Measurements from ENCODE around the gene MELK. TPM values are rescaled to one million over a fixed set of nuclear protein-coding genes. Genes with fewer than 3 reads are reported as not detected.

The MELK gene
- total RNA-seq, 1 experiment from 2014 or later = 63.2 TPM

DNA sequence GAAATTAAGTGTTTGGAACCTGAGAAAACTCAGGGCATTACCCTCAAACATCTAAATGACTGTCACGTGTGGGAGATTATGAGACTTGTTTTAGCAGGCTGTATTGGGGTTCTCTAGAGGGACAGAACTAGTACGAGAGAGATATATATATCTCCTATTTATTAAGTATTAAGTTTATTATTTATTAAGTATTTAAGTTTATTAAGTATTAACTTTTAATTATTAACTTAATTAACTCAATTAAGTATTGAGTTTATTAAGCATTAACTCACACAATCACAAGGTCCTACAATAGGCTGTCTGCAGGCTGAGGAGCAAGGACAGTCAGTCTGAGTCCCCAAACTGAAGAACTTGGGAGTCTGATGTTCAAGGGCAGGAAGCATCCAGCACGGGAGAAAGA, 113.8 kb downstream of the MELK start (continued):
- TF ChIP-seq, protein P1, sequence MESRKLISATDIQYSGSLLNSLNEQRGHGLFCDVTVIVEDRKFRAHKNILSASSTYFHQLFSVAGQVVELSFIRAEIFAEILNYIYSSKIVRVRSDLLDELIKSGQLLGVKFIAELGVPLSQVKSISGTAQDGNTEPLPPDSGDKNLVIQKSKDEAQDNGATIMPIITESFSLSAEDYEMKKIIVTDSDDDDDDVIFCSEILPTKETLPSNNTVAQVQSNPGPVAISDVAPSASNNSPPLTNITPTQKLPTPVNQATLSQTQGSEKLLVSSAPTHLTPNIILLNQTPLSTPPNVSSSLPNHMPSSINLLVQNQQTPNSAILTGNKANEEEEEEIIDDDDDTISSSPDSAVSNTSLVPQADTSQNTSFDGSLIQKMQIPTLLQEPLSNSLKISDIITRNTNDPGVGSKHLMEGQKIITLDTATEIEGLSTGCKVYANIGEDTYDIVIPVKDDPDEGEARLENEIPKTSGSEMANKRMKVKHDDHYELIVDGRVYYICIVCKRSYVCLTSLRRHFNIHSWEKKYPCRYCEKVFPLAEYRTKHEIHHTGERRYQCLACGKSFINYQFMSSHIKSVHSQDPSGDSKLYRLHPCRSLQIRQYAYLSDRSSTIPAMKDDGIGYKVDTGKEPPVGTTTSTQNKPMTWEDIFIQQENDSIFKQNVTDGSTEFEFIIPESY (IDR thresholded peaks at IDR 0.05; ENCODE audit: extremely low read depth, insufficient replicate concordance, low read length) = no peak
- no peak for TF ChIP-seq ZFX (IDR thresholded peaks at IDR 0.05)
- no peak for TF ChIP-seq EGR1 (IDR thresholded peaks at IDR 0.05; ENCODE audit: low read depth)
- TF ChIP-seq, protein P2, sequence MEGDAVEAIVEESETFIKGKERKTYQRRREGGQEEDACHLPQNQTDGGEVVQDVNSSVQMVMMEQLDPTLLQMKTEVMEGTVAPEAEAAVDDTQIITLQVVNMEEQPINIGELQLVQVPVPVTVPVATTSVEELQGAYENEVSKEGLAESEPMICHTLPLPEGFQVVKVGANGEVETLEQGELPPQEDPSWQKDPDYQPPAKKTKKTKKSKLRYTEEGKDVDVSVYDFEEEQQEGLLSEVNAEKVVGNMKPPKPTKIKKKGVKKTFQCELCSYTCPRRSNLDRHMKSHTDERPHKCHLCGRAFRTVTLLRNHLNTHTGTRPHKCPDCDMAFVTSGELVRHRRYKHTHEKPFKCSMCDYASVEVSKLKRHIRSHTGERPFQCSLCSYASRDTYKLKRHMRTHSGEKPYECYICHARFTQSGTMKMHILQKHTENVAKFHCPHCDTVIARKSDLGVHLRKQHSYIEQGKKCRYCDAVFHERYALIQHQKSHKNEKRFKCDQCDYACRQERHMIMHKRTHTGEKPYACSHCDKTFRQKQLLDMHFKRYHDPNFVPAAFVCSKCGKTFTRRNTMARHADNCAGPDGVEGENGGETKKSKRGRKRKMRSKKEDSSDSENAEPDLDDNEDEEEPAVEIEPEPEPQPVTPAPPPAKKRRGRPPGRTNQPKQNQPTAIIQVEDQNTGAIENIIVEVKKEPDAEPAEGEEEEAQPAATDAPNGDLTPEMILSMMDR (IDR thresholded peaks at IDR 0.05 in 2 of 3, conservative IDR thresholded peaks at IDR 0.05 in 1 of 3; ENCODE audit: borderline replicate concordance in 1 of 3, insufficient read depth in 1 of 3, low read depth in 2 of 3, low read length in 2 of 3) = no peak
- no peak for TF ChIP-seq POLR2AphosphoS5 (IDR thresholded peaks at IDR 0.05; ENCODE audit: low read depth, low read length)

GRCh38 chr9:36690412-36691168, 117.9 kb downstream of the MELK start:
- no peaks in the 10 kb centered on the region for H4K20me1 ChIP-seq (ENCODE audit: insufficient read depth)
- no peak overlapping the region for H2AFZ ChIP-seq (ENCODE audit: low read depth, low read length, poor library complexity, severe bottlenecking)
- H3K4me3 ChIP-seq (replicated peaks in 1 of 2; ENCODE audit: low read depth in 1 of 2, low read length in 2 of 2) = no peak overlapping the region
- H3K79me2 ChIP-seq (ENCODE audit: insufficient read depth, low read length) = no peaks in the 10 kb centered on the region
- intact Hi-C loops (cut with micrococcal nuclease) = no loop called here
- ChIA-PET POLR2A (no interaction called here), RAD21 (ENCODE audit: low non-redundant PET in 1 of 2, low total read pairs in 2 of 2, uncharacterized antibody in 2 of 2, unreplicated experiment in 2 of 2) (no interaction called here), CTCF (no interaction called here)
- no peaks in the 10 kb centered on the region for H3K36me3 ChIP-seq (ENCODE audit: control insufficient read depth in 1 of 2, insufficient read depth in 2 of 2, low read length in 2 of 2)
- H3K9ac ChIP-seq (ENCODE audit: low read length) = no peak overlapping the region
- ATAC-seq = no peak
- no peaks in the 10 kb centered on the region for H3K9me2 ChIP-seq (ENCODE audit: insufficient read depth)
- no peak overlapping the region for H3K4me2 ChIP-seq (ENCODE audit: low read length)
- H3K4me1 ChIP-seq (ENCODE audit: control insufficient read depth in 1 of 2, insufficient read depth in 2 of 2, low read length in 2 of 2) = no peaks in the 10 kb centered on the region
- DNase-seq (ENCODE audit: low read depth, low spot score) = no peak
- TF ChIP-seq, protein P3, sequence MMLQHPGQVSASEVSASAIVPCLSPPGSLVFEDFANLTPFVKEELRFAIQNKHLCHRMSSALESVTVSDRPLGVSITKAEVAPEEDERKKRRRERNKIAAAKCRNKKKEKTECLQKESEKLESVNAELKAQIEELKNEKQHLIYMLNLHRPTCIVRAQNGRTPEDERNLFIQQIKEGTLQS (IDR thresholded peaks at IDR 0.05) = no peak
- TF ChIP-seq ZFX (IDR thresholded peaks at IDR 0.05) = no peak
- no peak for TF ChIP-seq SIN3A (IDR thresholded peaks at IDR 0.05; ENCODE audit: low read depth)
- no peak for TF ChIP-seq POLR2AphosphoS5 (IDR thresholded peaks at IDR 0.05; ENCODE audit: low read depth, low read length)
- TF ChIP-seq POLR2A (IDR thresholded peaks at IDR 0.05; ENCODE audit: borderline replicate concordance, extremely low read depth, insufficient read depth, insufficient read length) = no peak
- TF ChIP-seq CEBPB (IDR thresholded peaks at IDR 0.05; ENCODE audit: low read depth) = no peak
- TF ChIP-seq, protein P4, sequence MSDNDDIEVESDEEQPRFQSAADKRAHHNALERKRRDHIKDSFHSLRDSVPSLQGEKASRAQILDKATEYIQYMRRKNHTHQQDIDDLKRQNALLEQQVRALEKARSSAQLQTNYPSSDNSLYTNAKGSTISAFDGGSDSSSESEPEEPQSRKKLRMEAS (IDR thresholded peaks at IDR 0.05) = no peak
- TF ChIP-seq ZNF274 (IDR thresholded peaks at IDR 0.05; ENCODE audit: low read depth, low read length) = no peak
- TF ChIP-seq, protein P5, sequence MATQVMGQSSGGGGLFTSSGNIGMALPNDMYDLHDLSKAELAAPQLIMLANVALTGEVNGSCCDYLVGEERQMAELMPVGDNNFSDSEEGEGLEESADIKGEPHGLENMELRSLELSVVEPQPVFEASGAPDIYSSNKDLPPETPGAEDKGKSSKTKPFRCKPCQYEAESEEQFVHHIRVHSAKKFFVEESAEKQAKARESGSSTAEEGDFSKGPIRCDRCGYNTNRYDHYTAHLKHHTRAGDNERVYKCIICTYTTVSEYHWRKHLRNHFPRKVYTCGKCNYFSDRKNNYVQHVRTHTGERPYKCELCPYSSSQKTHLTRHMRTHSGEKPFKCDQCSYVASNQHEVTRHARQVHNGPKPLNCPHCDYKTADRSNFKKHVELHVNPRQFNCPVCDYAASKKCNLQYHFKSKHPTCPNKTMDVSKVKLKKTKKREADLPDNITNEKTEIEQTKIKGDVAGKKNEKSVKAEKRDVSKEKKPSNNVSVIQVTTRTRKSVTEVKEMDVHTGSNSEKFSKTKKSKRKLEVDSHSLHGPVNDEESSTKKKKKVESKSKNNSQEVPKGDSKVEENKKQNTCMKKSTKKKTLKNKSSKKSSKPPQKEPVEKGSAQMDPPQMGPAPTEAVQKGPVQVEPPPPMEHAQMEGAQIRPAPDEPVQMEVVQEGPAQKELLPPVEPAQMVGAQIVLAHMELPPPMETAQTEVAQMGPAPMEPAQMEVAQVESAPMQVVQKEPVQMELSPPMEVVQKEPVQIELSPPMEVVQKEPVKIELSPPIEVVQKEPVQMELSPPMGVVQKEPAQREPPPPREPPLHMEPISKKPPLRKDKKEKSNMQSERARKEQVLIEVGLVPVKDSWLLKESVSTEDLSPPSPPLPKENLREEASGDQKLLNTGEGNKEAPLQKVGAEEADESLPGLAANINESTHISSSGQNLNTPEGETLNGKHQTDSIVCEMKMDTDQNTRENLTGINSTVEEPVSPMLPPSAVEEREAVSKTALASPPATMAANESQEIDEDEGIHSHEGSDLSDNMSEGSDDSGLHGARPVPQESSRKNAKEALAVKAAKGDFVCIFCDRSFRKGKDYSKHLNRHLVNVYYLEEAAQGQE (IDR thresholded peaks at IDR 0.05; ENCODE audit: low read depth) = no peak
- TF ChIP-seq YY1 (IDR thresholded peaks at IDR 0.05; ENCODE audit: extremely low read depth, insufficient replicate concordance, low read depth, low read length) = no peak
- no peak for TF ChIP-seq ELF1 (IDR thresholded peaks at IDR 0.05; ENCODE audit: borderline replicate concordance, low read depth)
- no peak for TF ChIP-seq EZH2 (IDR thresholded peaks at IDR 0.05)
- no peak for TF ChIP-seq JUND (IDR thresholded peaks at IDR 0.05)
- no peak overlapping the region for H3K27ac ChIP-seq (ENCODE audit: low read depth, low read length)
- no peaks in the 10 kb centered on the region for H3K9me3 ChIP-seq (ENCODE audit: control insufficient read depth in 1 of 2, insufficient read depth in 1 of 2, low read depth in 1 of 2, low read length in 2 of 2)
- no peaks in the 10 kb centered on the region for H3K27me3 ChIP-seq (ENCODE audit: insufficient read depth, low read length)
- no TSS peak for BruUV-seq (replicated peaks)
